Transverse colon (tissue), 4 donors: ENCODE results near the gene SLC19A3. TPM values are rescaled to one million over a fixed set of nuclear protein-coding genes. Genes with fewer than 3 reads are reported as not detected.
"Not testable (repeated sequence)": the region's sequence is repeated elsewhere in the genome, so short reads cannot be mapped to it uniquely, and the experiment has no call there.

Source experiments
- DNase-seq: peaks from one replicate; pipeline ENCODE4 v3.0.0-alpha.2; 2019
- H3K27ac ChIP-seq, 4 donors: fragments of 200-600 bp; sonication (generic); 2 replicates each; pipeline ENCODE4 v1.5.1; 2016 to 2018; ENCODE audit warnings: inconsistent platforms in 4 of 4
- H3K27me3 ChIP-seq: fragments of 200-600 bp; sonication (generic); 2 replicates; pipeline ENCODE4 v1.5.1; 2017; ENCODE audit warnings: inconsistent platforms
- H3K36me3 ChIP-seq, 4 donors: fragments of 200-600 bp; sonication (generic); 2 replicates each; pipeline ENCODE4 v1.5.1; 2017 to 2019; ENCODE audit warnings: inconsistent platforms in 4 of 4
- H3K4me1 ChIP-seq, 4 donors: fragments of 200-600 bp; sonication (generic); 2 replicates each; pipeline ENCODE4 v1.5.1; 2017 to 2020; ENCODE audit warnings: inconsistent platforms in 4 of 4
- H3K4me3 ChIP-seq, 4 donors: fragments of 200-600 bp; sonication (generic); 1 replicate in 1 of 4; 2 replicates in 3 of 4; pipeline versions ENCODE4 v1.5.1 to v1.6.1; 2017 to 2019; ENCODE audit warnings: inconsistent platforms in 4 of 4
- H3K9me3 ChIP-seq, 2 donors: fragments of 200-600 bp; sonication (generic); 2 replicates each; pipeline ENCODE4 v1.5.1; 2017 to 2019; ENCODE audit warnings: inconsistent platforms in 2 of 2
- CTCF ChIP-seq, 5 experiments: fragments of 200-600 bp in 3 of 5; fragments of 450-650 bp in 2 of 5; sonication (generic) in 3 of 5; IDR thresholded peaks; 1 replicate in 2 of 5; 2 replicates in 3 of 5; pipeline ENCODE4 v1.5.1; 2016 to 2017; ENCODE audit warnings: antibody characterized with exemption in 5 of 5, inconsistent platforms in 3 of 5, mild to moderate bottlenecking in 2 of 5, moderate library complexity in 1 of 5
- EP300 ChIP-seq: sonication (generic); formaldehyde crosslinking; IDR thresholded peaks from one replicate; pipeline ENCODE4 v1.6.1; 2017; ENCODE audit warnings: antibody characterized with exemption, low read depth
- POLR2A ChIP-seq: fragments of 450-650 bp; IDR thresholded peaks from one replicate; pipeline ENCODE4 v1.6.1; 2016; ENCODE audit warnings: antibody characterized with exemption, mild to moderate bottlenecking, moderate library complexity
- POLR2AphosphoS5 ChIP-seq, 3 donors: sonication (generic); formaldehyde crosslinking; IDR thresholded peaks; one replicate each; pipeline ENCODE4 v1.6.1; 2016; ENCODE audit warnings: antibody characterized with exemption in 3 of 3
- WGBS, 2 donors: methylation state at CpG; one replicate each; pipeline ENCODE4 v1.1.5; 2018; ENCODE audit warnings: low coverage in 1 of 2; 5-methylcytosine and 5-hydroxymethylcytosine counted together
- in situ Hi-C, 4 donors: fragments of 200-750 bp; cut with MboI; loops; one replicate each; pipeline versions ENCODE4 v1.15.0 to v1.15.1; 2017; ENCODE audit warnings: low sequenced_read_pairs in 3 of 4, low pct_ligation_motif_present in 1 of 4, low pct_unique_long_range_greater_than_20kb in 1 of 4
- intact Hi-C: fragments of 100-400 bp; cut with DNase I; formaldehyde crosslinking; loops from one replicate; pipeline ENCODE4 v1.15.1; 2023; ENCODE audit warnings: low total_unique reads
- total RNA-seq, 4 donors: library from RNA; depleted of rRNA; stranded (reverse); fragments of >200 nt; gene quantifications; one replicate each; pipeline ENCODE4 v1.1.0, GENCODE V29; 2016

Gene SLC19A3
- total RNA-seq, 4 donors from 2014 or later = 4.2 to 24.9 (median 7.3) TPM

GRCh38 chr2:227739351-227739750 is 21.5 kb upstream of the SLC19A3 start:
- Histone ChIP-seq H3K27ac (no peak overlapping the region), H3K27me3 (no peaks in the 10 kb centered on the region), H3K4me1 (no peaks in the 10 kb centered on the region), H3K36me3 (no peaks in the 10 kb centered on the region), H3K9me3 (no peaks in the 10 kb centered on the region), H3K4me3 (no peak overlapping the region)
- intact Hi-C loops (no loop called here), in situ Hi-C loops (no loop called here)
- TF ChIP-seq POLR2AphosphoS5 (IDR thresholded peaks at IDR 0.05) (no peak), POLR2A (no peak), CTCF (IDR thresholded peaks at IDR 0.05) (no peak), EP300 (no peak)
- DNase-seq = no peak
- WGBS, 2 donors = 57 to 76% methylated on average over 8 to 14 of the region's 14 CpGs

DNA sequence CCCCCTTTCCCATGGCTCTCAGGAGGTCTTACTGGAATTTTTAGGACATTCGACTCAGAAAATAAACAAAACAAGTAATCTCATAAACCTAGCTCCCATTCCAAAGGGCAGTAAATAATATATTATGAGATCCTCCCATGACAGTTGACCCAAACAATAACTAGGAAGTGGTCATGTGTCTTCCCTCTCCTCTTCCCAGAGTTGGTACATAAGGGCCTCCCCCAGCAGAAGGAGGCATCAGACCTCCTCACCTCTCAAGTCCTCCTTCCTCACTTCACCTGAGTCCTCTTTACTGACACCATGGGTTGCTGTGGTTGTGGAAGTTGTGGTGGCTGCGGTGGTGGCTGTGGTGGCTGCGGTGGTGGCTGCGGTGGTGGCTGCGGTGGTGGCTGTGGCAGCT is 10.2 kb upstream of the SLC19A3 start, which contains the start of gene SCYGR7:
SCYGR7 (plus strand) TSS at position 301 of the 400 bp plus-strand sequence; CDS start at position 301, 0 bp downstream.
- DNase-seq = no peak
- intact Hi-C loops (no loop called here), in situ Hi-C loops (no loop called here)
- peaks cover 0 to 2% (median 0%) of the 10 kb centered on the region in 4 donors for H3K4me1 ChIP-seq
- no peaks in the 10 kb centered on the region for H3K9me3 ChIP-seq
- H3K27ac ChIP-seq = no peak within 1 kb of the TSS
- H3K4me3 ChIP-seq = no peak within 1 kb of the TSS
- no peaks in the 10 kb centered on the region for H3K36me3 ChIP-seq
- 73 to 83% methylated on average over 1 to 5 of the region's 5 CpGs for whole genome bisulfite sequencing, 2 donors
- H3K27me3 ChIP-seq = no peaks in the 10 kb centered on the region
- no peak for TF ChIP-seq POLR2A

- in situ Hi-C loops = no loop called here
- WGBS, 2 donors = 0 to 86% methylated on average over 1 to 12 of the region's 15 CpGs
- no peaks in the 10 kb centered on the region for H3K27me3 ChIP-seq
- no peak for TF ChIP-seq CTCF (IDR thresholded peaks at IDR 0.05)
- intact Hi-C loops = no loop called here
- DNase-seq = no peak
- no peaks in the 10 kb centered on the region for H3K9me3 ChIP-seq
- no peak within 1 kb of the TSS for H3K4me3 ChIP-seq
- no peak within 1 kb of the TSS for H3K27ac ChIP-seq
- H3K36me3 ChIP-seq = no peaks in the 10 kb centered on the region
- peaks cover 0 to 15% (median 5%) of the 10 kb centered on the region in 4 donors for H3K4me1 ChIP-seq
These were observed 6.7 kb upstream of the SLC19A3 start, which contains the start of gene SCYGR6 for GRCh38 chr2:227724394-227725039. Gene SCYGR6, minus strand, starts transcription at chr2:227724757. Its CDS starts 0 bp downstream, at chr2:227724757.

GRCh38 chr2:227722821-227723220 is 5.0 kb upstream of the SLC19A3 start:
- H3K9me3 ChIP-seq, DNase-seq, in situ Hi-C loops, H3K36me3 ChIP-seq, intact Hi-C loops, H3K27me3 ChIP-seq, H3K4me3 ChIP-seq: not testable (repeated sequence)
- WGBS, 2 donors = 36 to 62% methylated on average over 3 to 7 of the region's 7 CpGs
- Histone ChIP-seq H3K4me1 (peaks cover 8 to 18% (median 12%) of the 10 kb centered on the region in 4 donors), H3K27ac (peak overlapping the region in 2 of 4 donors; percentile 18 to 50)

DNA sequence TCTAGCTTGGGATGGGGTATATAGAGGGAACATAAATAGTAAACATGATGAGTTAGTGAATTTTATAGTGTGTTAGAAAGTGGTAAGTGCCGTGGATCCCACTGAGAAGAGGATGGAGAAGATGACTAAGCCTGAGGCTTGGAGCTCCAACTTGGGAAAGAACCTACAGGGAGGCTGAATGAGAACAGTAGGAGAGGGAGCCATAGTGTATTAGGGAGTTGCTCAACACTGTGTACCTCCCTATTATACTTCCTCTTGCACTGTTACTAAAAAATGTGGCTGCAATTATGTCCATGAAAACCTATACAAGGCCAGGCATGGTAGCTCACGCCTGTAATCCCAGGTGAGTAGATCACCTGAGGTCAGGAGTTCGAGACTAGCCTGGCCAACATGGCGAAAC is 2.9 kb upstream of the SLC19A3 start:
- no peaks in the 10 kb centered on the region for H3K27me3 ChIP-seq
- H3K4me1 ChIP-seq = peaks cover 10 to 18% (median 13%) of the 10 kb centered on the region in 4 donors
- 80 to 92% methylated on average over 3 to 4 of the region's 4 CpGs for WGBS, 2 donors
- no peaks in the 10 kb centered on the region for H3K9me3 ChIP-seq
- intact Hi-C loops (no loop called here), in situ Hi-C loops (no loop called here)
- no peak for TF ChIP-seq CTCF (IDR thresholded peaks at IDR 0.05)
- TF ChIP-seq EP300 = no peak
- no peak for TF ChIP-seq POLR2A
- no peak for TF ChIP-seq POLR2AphosphoS5 (IDR thresholded peaks at IDR 0.05)
- no peaks in the 10 kb centered on the region for H3K36me3 ChIP-seq
- DNase-seq = no peak
- H3K4me3 ChIP-seq = no peak overlapping the region
- no peak overlapping the region for H3K27ac ChIP-seq
